OCI-LY3 (cell line): Measurements from ENCODE around the gene CAMK1D.

Source experiments
- H2AFZ ChIP-seq: fragments of 200-600, 300-600 bp; shearing (Covaris generic); 2 replicates; pipeline ENCODE4 v1.6.0; 2014; ENCODE audit warnings: antibody characterized with exemption, low read depth, low read length
- H3K27ac ChIP-seq: fragments of 200-600, 300-600 bp; sonication (generic); 2 replicates; pipeline ENCODE4 v1.5.1; 2014; ENCODE audit warnings: mild to moderate bottlenecking, low read length, moderate library complexity, mixed read lengths
- H3K27me3 ChIP-seq: fragments of 200-600, 300-600 bp; sonication (generic); 2 replicates; pipeline ENCODE4 v1.6.1; 2014; ENCODE audit warnings: low read depth, low read length, mixed read lengths
- H3K36me3 ChIP-seq: fragments of 200-600, 300-600 bp; sonication (generic); replicated peaks from 2 replicates; pipeline ENCODE3; 2014; ENCODE audit warnings: low read depth, low read length, mixed read lengths
- H3K4me1 ChIP-seq: fragments of 300-600, 200-600 bp; sonication (generic); 2 replicates; pipeline ENCODE4 v1.6.1; 2014; ENCODE audit warnings: low read length, mixed read lengths
- H3K4me2 ChIP-seq: fragments of 200-600, 300-600 bp; sonication (generic); 2 replicates; pipeline ENCODE4 v1.6.1; 2014; ENCODE audit warnings: low read length, mixed read lengths
- H3K4me3 ChIP-seq: fragments of 300-600, 200-600 bp; sonication (generic); 2 replicates; pipeline ENCODE4 v1.5.1; 2014; ENCODE audit warnings: antibody characterized with exemption, mild to moderate bottlenecking, low read length, moderate library complexity
- H3K79me2 ChIP-seq: fragments of 300-600, 200-600 bp; shearing (Covaris generic); 2 replicates; pipeline ENCODE4 v1.6.1; 2014; ENCODE audit warnings: mild to moderate bottlenecking, low read length, mixed read lengths
- H3K9ac ChIP-seq: fragments of 300-600, 200-600 bp; shearing (Covaris generic); 2 replicates; pipeline ENCODE4 v1.6.0; 2014; ENCODE audit warnings: mild to moderate bottlenecking, low read length, moderate library complexity
- H3K9me3 ChIP-seq: fragments of 200-600, 300-600 bp; shearing (Covaris generic); 2 replicates; pipeline ENCODE4 v1.6.1; 2014; ENCODE audit warnings: low read length, mixed read lengths; ENCODE audit not compliant: insufficient read depth
- H4K20me1 ChIP-seq: fragments of 200-600, 300-600 bp; sonication (generic); 2 replicates; pipeline ENCODE4 v1.6.1; 2016; ENCODE audit warnings: low read length, mixed read lengths; ENCODE audit not compliant: insufficient read depth
- EZH2phosphoT487 ChIP-seq: fragments of 200-600 bp; shearing (Covaris generic); IDR thresholded peaks from 2 replicates; pipeline ENCODE4 v1.6.1; 2018; ENCODE audit warnings: antibody characterized with exemption, mixed run types, low read depth
- TF ChIP-seq, protein P1 (sequence below): fragments of 200-600, 300-600 bp; sonication (generic); IDR thresholded peaks from 2 replicates; pipeline ENCODE4 v1.5.1; 2014; ENCODE audit warnings: antibody characterized with exemption, low read length, low read depth

The CAMK1D gene

DNA sequence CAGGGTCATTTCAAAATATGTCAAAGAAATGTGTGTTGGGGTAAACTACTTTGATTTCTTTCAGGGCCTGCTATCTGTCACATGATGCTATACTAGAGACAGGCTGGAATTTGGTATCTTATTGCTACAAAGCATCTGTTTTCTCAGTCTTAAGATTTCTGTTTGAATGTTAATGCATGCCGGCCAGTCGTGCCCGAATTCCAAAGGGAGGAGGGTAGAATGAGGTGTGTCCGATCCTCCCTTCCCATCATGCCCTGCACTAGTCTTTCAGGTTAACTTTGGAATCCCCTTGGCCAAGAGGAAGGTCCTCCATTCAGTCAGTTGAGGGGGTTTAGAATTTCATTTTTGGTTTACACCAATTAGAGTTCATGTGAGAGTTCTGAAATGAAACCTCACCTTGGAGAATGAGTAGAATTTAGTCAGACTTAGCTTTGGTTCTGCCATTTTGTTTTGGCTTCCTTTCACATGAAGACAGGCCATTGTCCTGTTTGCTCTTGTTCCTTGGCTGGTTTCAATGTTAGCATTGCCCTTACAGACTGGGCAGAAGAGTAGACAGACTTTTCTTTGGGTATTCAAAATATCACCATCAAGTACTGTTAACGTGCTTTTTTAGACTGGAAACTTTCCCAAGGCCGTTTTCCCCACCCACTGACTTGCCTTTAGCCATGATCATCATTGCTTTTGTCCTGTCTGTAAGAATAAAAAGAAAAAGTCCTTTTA is 95.8 kb downstream of the CAMK1D start:
- no peak overlapping the region for H2AFZ ChIP-seq

DNA sequence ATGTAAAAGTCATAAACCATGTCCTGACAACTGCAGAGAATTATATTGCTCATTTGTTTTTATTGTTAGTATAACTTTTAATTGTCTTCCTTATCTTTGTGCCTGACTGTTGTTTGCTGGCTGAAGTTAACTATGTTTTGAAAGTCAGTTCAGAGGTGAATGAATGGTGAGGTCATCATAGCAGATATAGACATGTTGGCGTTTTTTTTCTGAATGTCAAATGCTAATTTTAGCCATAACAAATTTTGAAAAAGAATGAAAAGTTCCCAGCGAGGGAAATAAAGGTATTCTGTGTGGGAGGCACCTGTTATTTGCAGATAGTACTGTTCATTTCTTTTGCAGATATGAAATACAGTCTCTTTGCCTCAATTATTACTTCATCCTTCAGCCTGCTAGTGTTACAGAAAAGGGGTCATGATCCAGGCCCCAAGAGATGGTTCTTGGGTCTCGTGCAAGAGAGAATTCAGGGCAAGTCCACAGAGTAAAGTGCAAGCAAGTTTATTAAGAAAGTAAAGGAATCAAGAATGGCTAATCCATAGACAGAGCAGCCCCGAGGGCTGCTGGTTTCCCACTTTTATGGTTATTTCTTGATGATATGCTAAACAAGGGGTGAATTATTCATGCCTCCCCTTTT is 96.5 kb downstream of the CAMK1D start:
- no peaks in the 10 kb centered on the region for H3K36me3 ChIP-seq
- H4K20me1 ChIP-seq = peaks cover 48% of the 10 kb centered on the region
- H3K9me3 ChIP-seq = no peaks in the 10 kb centered on the region
- no peak overlapping the region for H3K9ac ChIP-seq
- peaks cover 75% of the 10 kb centered on the region for H3K79me2 ChIP-seq
- no peak overlapping the region for H3K4me2 ChIP-seq
- no peaks in the 10 kb centered on the region for H3K27me3 ChIP-seq
- H3K4me1 ChIP-seq = peaks cover 9% of the 10 kb centered on the region
- TF ChIP-seq, protein P1, sequence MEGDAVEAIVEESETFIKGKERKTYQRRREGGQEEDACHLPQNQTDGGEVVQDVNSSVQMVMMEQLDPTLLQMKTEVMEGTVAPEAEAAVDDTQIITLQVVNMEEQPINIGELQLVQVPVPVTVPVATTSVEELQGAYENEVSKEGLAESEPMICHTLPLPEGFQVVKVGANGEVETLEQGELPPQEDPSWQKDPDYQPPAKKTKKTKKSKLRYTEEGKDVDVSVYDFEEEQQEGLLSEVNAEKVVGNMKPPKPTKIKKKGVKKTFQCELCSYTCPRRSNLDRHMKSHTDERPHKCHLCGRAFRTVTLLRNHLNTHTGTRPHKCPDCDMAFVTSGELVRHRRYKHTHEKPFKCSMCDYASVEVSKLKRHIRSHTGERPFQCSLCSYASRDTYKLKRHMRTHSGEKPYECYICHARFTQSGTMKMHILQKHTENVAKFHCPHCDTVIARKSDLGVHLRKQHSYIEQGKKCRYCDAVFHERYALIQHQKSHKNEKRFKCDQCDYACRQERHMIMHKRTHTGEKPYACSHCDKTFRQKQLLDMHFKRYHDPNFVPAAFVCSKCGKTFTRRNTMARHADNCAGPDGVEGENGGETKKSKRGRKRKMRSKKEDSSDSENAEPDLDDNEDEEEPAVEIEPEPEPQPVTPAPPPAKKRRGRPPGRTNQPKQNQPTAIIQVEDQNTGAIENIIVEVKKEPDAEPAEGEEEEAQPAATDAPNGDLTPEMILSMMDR = no peak
- TF ChIP-seq EZH2phosphoT487 = no peak
- no peak overlapping the region for H2AFZ ChIP-seq
- H3K4me3 ChIP-seq = no peak overlapping the region
- H3K27ac ChIP-seq = no peak overlapping the region

More for the DNA sequence above, 95.8 kb downstream of the CAMK1D start:
- Histone ChIP-seq H3K36me3 (no peaks in the 10 kb centered on the region), H4K20me1 (peaks cover 46% of the 10 kb centered on the region), H3K4me2 (no peak overlapping the region), H3K27me3 (no peaks in the 10 kb centered on the region), H3K79me2 (peaks cover 73% of the 10 kb centered on the region), H3K9ac (no peak overlapping the region), H3K4me1 (peaks cover 9% of the 10 kb centered on the region), H3K27ac (no peak overlapping the region), H3K9me3 (no peaks in the 10 kb centered on the region), H3K4me3 (no peak overlapping the region)
- TF ChIP-seq, protein P1 = no peak
- TF ChIP-seq EZH2phosphoT487 = no peak

DNA sequence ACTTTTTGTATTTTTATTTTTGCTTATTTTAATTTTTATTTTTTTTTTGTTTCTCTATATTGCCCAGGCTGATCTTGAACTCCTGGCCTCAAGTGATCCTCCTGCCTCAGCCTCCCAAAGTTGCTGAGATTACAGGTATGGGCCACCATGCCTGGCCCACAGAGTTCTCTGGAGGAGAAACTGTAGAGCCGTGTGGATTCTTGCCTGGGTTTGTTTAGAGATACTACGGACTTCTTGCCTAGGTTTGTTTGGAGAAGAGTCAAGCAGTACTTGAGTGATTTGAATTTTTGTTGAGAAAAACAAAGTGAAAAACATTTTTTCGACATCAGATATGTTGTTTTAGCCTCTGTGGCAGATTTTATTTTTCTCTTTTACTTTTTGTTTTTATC is 99.0 kb downstream of the CAMK1D start:
- H3K9ac ChIP-seq = peak overlapping the region; percentile 51
- H3K4me2 ChIP-seq = peak overlapping the region; percentile 82
- H3K9me3 ChIP-seq = no peaks in the 10 kb centered on the region
- 0 out of 2 replicates have a peak overlapping the region, but pooled peaks have one; percentile 21 for H3K27ac ChIP-seq
- peaks cover 9% of the 10 kb centered on the region for H3K4me1 ChIP-seq
- peak overlapping the region; percentile 71 for H3K4me3 ChIP-seq
- peaks cover 50% of the 10 kb centered on the region for H4K20me1 ChIP-seq
- no peaks in the 10 kb centered on the region for H3K27me3 ChIP-seq
- no peak overlapping the region for H2AFZ ChIP-seq
- no peak for TF ChIP-seq EZH2phosphoT487
- TF ChIP-seq, protein P1 = no peak
- peaks cover 75% of the 10 kb centered on the region for H3K79me2 ChIP-seq
- no peaks in the 10 kb centered on the region for H3K36me3 ChIP-seq

DNA sequence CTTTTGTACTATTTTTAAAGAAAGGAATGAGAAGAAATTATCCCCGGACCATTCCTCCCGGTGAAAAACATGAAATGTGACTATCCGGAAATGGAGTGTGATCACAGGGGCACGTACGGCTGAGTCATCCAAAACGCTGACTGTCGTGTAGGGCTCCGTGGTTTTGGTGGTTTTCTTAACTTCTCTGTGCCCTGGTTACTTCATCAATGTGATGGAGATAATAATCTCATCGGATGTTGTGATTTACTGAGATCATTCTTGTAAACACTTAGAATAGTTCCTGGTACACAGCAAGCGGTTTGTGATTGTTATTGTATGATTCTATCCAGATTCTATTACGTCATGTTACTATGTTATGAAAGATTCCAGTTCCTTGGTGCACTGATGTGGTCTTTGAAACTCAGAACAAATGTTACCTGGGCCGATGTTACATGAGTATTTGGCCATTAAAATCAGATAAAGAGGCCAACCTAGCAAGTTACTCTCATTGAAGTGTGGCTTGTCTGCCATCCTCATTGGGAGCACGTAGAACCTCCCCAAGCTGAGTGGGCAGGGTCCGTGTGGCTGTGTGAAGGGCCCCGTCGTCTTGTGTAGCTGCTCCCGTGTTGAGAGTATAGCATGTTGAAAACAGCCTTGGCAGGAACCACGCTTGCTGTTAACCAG is 99.5 kb downstream of the CAMK1D start:
- peaks cover 79% of the 10 kb centered on the region for H3K79me2 ChIP-seq
- H3K4me1 ChIP-seq = peaks cover 9% of the 10 kb centered on the region
- H2AFZ ChIP-seq = no peak overlapping the region

More for the DNA sequence above, 99.5 kb downstream of the CAMK1D start:
- no peaks in the 10 kb centered on the region for H3K27me3 ChIP-seq
- peaks cover 52% of the 10 kb centered on the region for H4K20me1 ChIP-seq
- H3K27ac ChIP-seq = 0 out of 2 replicates have a peak overlapping the region, but pooled peaks have one; percentile 21
- TF ChIP-seq EZH2phosphoT487 = no peak
- peak overlapping the region; percentile 71 for H3K4me3 ChIP-seq
- peak overlapping the region; percentile 51 for H3K9ac ChIP-seq
- no peaks in the 10 kb centered on the region for H3K36me3 ChIP-seq
- H3K9me3 ChIP-seq = no peaks in the 10 kb centered on the region
- H3K4me2 ChIP-seq = peak overlapping the region; percentile 82
